Measurements from ENCODE around the gene FAM133A.

GRCh38 chrX:93637591-93637990, 36.4 kb upstream of the FAM133A start:
- TF ChIP-seq CTCF (IDR thresholded peaks at IDR 0.05) (no peak), POLR2A (IDR thresholded peaks at IDR 0.05) (no peak)

Measured in body of pancreas (tissue), 4 donors.